Right cardiac atrium (tissue), 5 donors: ENCODE measurements around the gene ATG13. TPM values are rescaled to one million over a fixed set of nuclear protein-coding genes. Genes with fewer than 3 reads are reported as not detected.
A peak's percentile ranks its signal among the peaks of the same experiment; 100 is the strongest.

Source experiments
- ATAC-seq, 2 donors: fragments of 200-7000 bp; cut with Tn5 transposase; one replicate each; pipeline versions ENCODE4 v1.8.0 to v1.9.1; 2020; ENCODE audit warnings: moderate library complexity in 2 of 2, mild to moderate bottlenecking in 1 of 2
- DNase-seq, 3 donors: peaks; one replicate each; pipeline ENCODE4 v3.0.0-alpha.2; 2020
- H3K27ac ChIP-seq: one replicate; pipeline ENCODE4 v1.5.1; 2013; ENCODE audit warnings: mild to moderate bottlenecking, low read length, control low read depth, moderate library complexity
- H3K27me3 ChIP-seq: one replicate; pipeline ENCODE4 v1.6.1; 2013; ENCODE audit not compliant: control insufficient read depth, insufficient read depth
- H3K4me1 ChIP-seq: one replicate; pipeline ENCODE4 v1.6.1; 2013; ENCODE audit warnings: low read length; ENCODE audit not compliant: control insufficient read depth, insufficient read depth
- H3K4me3 ChIP-seq: one replicate; pipeline ENCODE4 v1.5.1; 2013; ENCODE audit warnings: low read length, control low read depth
- H3K9me3 ChIP-seq: one replicate; pipeline ENCODE4 v1.6.1; 2013; ENCODE audit warnings: low read length; ENCODE audit not compliant: control insufficient read depth
- WGBS: extraction: QIAGEN DNeasy Blood & Tissue Kit; methylation state at CpG from one replicate; pipeline ENCODE4 v1.1.7; 2013; 5-methylcytosine and 5-hydroxymethylcytosine counted together
- intact Hi-C, 4 donors: fragments of 100-400 bp; cut with DNase I; formaldehyde crosslinking; loops; one replicate each; pipeline versions ENCODE4 v1.11.0 to v1.14.0; 2022 to 2023
- polyA plus RNA-seq: library from polyadenylated mRNA; stranded (reverse); fragments of 200-250 nt; gene quantifications from one replicate; pipeline ENCODE4 v1.2.3, GENCODE V29; 2013
- total RNA-seq, 4 donors: library from RNA; stranded (reverse); fragmentation: NEBNext Ultra II Directional; extraction: Animal tissue kit (Norgen Biotek cat#: 25700); gene quantifications; one replicate each; pipeline ENCODE4 v1.2.1, GENCODE V29; 2021
- donor health status: healthy with polysubstance abuse.
- donor health status: DM: no; HTN: yes; CAD: no.
- donor health status: DM: no; HTN: no; CAD: no.
- donor health status: DM: no; HTN: yes; CAD: no; lungs with severe emphysema.
- donor health status: DM: yes; HTN: yes; CAD: no.

ATG13 gene
- total and polyA plus RNA-seq, 5 donors, result 38.0 to 66.2 (median 55.1) TPM

DNA sequence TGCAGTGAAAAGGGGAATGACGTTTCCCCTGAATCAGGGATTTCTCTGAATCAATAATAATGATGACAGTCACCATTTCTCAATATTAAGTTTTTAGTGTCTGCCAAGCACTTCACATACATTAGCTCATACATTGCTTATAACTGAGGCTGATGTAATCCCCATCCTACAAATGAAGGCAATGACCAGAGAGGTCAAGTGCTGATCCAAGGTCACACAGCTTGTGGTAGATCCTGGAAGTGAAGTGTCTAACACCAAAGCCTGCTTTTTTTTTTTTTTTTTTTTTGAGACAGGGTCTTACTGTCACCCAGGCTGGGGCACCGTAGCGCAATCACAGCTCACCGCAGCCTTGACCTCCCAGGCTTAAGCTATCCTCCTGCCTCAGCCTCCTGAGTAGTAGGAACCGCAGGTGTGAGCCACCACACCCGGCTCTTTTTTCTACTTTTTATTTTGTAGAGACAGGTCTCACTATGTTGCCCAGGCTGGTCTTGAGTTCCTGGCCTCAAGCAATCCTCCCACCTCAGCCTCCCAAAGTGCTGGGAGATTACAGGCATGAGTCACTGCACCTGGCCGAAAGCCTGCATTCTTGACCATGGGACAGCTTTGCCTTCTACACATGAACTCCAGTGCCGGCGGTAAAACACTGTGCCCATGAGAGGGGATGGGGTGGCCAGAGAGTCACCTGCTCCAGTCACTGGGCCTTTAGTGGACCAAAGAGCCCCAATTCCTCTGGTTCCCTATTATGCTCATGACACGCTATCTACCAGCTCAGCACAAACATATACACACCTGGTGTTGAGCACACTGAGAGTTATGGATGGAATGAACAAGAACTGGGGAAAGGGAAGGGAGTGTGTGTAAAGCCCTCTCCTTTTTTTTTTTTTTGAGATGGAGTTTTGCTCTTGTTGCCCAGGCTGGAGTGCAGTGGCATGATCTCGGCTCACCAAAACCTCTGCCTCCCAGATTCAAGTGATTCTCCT is 65.7 kb downstream of the ATG13 start:
- 91% methylated on average over 11 of the region's 11 CpGs for WGBS
- intact Hi-C loops, result no loop called here
- ATAC-seq (no peak), DNase-seq (peak in 2 of 3 donors; percentile 28 to 67)
- no peak overlapping the region for H3K27ac ChIP-seq
- no peaks in the 10 kb centered on the region for H3K27me3 ChIP-seq
- H3K4me3 ChIP-seq, result no peak overlapping the region
- H3K9me3 ChIP-seq, result no peaks in the 10 kb centered on the region
- H3K4me1 ChIP-seq, result peaks cover 11% of the 10 kb centered on the region

DNA sequence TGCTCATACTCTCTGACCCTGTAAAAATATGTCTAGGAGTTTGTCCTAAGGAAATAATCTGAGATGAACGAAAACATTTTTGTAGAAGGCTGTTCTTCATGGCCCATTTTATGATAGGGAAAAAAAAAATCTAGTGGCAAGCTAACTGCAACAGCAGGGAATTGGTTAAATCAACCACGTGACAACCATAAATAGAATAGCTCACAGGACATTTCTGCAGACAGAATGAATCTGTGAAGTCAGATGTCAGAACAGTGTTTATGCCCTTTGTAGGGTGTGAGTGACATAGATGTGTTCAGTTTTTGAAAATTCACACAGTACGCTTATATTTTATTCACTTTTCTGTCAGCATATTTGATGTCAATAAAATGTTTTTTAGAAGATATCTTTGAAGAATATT is 67.0 kb downstream of the ATG13 start:
- 45% methylated on average over 3 of the region's 3 CpGs for WGBS
- no peaks in the 10 kb centered on the region for H3K27me3 ChIP-seq
- ATAC-seq (peak; percentile 26 to 40), DNase-seq (no peak)
- no peaks in the 10 kb centered on the region for H3K9me3 ChIP-seq
- no peak overlapping the region for H3K4me3 ChIP-seq
- H3K4me1 ChIP-seq, result peaks cover 13% of the 10 kb centered on the region
- intact Hi-C loops, result no loop called here
- H3K27ac ChIP-seq, result no peak overlapping the region

GRCh38 chr11:46686886-46687795 is 69.8 kb downstream of the ATG13 start:
- H3K4me1 ChIP-seq, result peaks cover 13% of the 10 kb centered on the region
- peak overlapping the region; percentile 93 for H3K27ac ChIP-seq
- no peaks in the 10 kb centered on the region for H3K9me3 ChIP-seq
- H3K4me3 ChIP-seq, result no peak overlapping the region
- 43% methylated on average over 15 of the region's 15 CpGs for WGBS
- DNase-seq (peak; percentile 49 to 81 (median 73)), ATAC-seq (peak; percentile 67 to 76)
- H3K27me3 ChIP-seq, result no peaks in the 10 kb centered on the region
- intact Hi-C loops, result no loop called here

- H3K9me3 ChIP-seq, result no peaks in the 10 kb centered on the region
- DNase-seq (no peak), ATAC-seq (no peak)
- intact Hi-C loops, result no loop called here
- H3K4me3 ChIP-seq, result no peak overlapping the region
- H3K27ac ChIP-seq, result no peak overlapping the region
- H3K4me1 ChIP-seq, result peaks cover 13% of the 10 kb centered on the region
- 98% methylated on average over 1 of the region's 1 CpG for WGBS
- no peaks in the 10 kb centered on the region for H3K27me3 ChIP-seq
Observed at GRCh38 chr11:46690702-46691101, 73.3 kb downstream of the ATG13 start.

- WGBS, result 78% methylated on average over 4 of the region's 4 CpGs
- intact Hi-C loops, result no loop called here
- peaks cover 11% of the 10 kb centered on the region for H3K4me1 ChIP-seq
Observed at GRCh38 chr11:46692450-46692849, 75.1 kb downstream of the ATG13 start.

DNA sequence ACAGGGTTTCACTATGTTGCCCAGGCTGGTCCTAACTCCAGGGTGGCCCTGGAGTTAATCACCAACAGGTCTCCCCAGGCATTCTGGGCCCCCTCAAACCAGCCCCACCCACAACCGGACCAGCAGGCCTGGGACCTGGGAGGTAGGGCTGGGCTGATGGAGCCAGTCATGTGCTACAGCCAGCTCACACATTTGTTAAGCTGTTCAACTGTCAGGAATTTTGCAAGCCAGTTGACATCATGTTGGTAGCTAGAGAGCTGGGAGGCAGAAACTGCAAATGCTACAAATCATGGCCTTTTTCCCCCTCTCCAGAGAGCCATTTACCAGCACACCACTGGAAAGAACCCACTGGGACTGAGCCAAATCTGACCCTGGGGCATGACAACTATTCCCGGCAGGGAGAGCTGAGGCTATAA is 76.3 kb downstream of the ATG13 start:
- no peak overlapping the region for H3K4me3 ChIP-seq
- H3K9me3 ChIP-seq, result no peaks in the 10 kb centered on the region
- WGBS, result 52% methylated on average over 2 of the region's 2 CpGs
- peak in 1 of 2 donors; percentile 7 for ATAC-seq
- H3K4me1 ChIP-seq, result peaks cover 13% of the 10 kb centered on the region
- intact Hi-C loops, result no loop called here
- H3K27me3 ChIP-seq, result no peaks in the 10 kb centered on the region
- peak overlapping the region; percentile 51 for H3K27ac ChIP-seq
- peak in 2 of 3 donors; percentile 43 to 60 for DNase-seq

More at GRCh38 chr11:46692450-46692849, 75.1 kb downstream of the ATG13 start:
- Histone ChIP-seq H3K27ac (no peak overlapping the region), H3K27me3 (no peaks in the 10 kb centered on the region), H3K9me3 (no peaks in the 10 kb centered on the region), H3K4me3 (no peak overlapping the region)
- peak in 1 of 3 donors; percentile 10 for DNase-seq
- no peak for ATAC-seq

DNA sequence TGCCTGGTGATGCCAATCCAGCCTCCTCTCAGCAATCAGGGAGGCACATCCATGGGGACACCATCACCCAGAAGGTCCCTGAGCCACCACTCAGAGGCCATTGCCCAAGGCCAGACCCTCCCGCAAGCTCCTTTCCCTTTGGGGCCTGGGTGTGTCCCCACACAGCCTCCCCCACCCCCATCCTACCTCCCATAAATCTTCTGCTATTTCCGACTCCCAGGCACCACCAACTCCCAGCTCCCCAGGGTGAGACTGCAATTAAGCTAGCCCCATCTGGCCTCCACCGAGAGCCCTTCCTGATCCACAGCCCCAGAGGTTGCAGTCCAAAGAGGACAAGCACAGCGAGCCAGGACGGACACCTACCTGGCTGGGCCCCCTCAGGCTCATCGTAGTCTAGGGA is 76.7 kb downstream of the ATG13 start:
- Histone ChIP-seq H3K4me1 (peaks cover 14% of the 10 kb centered on the region), H3K27me3 (no peaks in the 10 kb centered on the region), H3K27ac (peak overlapping the region; percentile 51), H3K9me3 (no peaks in the 10 kb centered on the region), H3K4me3 (no peak overlapping the region)
- WGBS, result 76% methylated on average over 6 of the region's 6 CpGs
- intact Hi-C loops, result no loop called here
- peak in 1 of 3 donors; percentile 43 for DNase-seq
- no peak for ATAC-seq

- Histone ChIP-seq H3K4me1 (peaks cover 16% of the 10 kb centered on the region), H3K9me3 (no peaks in the 10 kb centered on the region), H3K4me3 (no peak overlapping the region), H3K27me3 (no peaks in the 10 kb centered on the region), H3K27ac (peak overlapping the region; percentile 7)
- 76% methylated on average over 7 of the region's 7 CpGs for WGBS
- peak in 1 of 3 donors; percentile 41 for DNase-seq
- intact Hi-C loops, result loop anchor here in 1 of 4 donors (5.0 kb wide), 1 partner anchor 37 kb away; no protein-coding TSS in a partner anchor
- ATAC-seq, result no peak
Observed at GRCh38 chr11:46694607-46695006, 77.3 kb downstream of the ATG13 start.

- Histone ChIP-seq H3K27ac (peak overlapping the region; percentile 8), H3K27me3 (no peaks in the 10 kb centered on the region), H3K4me1 (peaks cover 16% of the 10 kb centered on the region), H3K4me3 (no peak overlapping the region), H3K9me3 (no peaks in the 10 kb centered on the region)
- intact Hi-C loops, result loop anchor here in 1 of 4 donors (5.0 kb wide), 1 partner anchor 38 kb away; no protein-coding TSS in a partner anchor
- WGBS, result 82% methylated on average over 12 of the region's 12 CpGs
- ATAC-seq (no peak), DNase-seq (peak in 1 of 3 donors; percentile 33)
Observed at GRCh38 chr11:46695345-46696211, 78.2 kb downstream of the ATG13 start.

DNA sequence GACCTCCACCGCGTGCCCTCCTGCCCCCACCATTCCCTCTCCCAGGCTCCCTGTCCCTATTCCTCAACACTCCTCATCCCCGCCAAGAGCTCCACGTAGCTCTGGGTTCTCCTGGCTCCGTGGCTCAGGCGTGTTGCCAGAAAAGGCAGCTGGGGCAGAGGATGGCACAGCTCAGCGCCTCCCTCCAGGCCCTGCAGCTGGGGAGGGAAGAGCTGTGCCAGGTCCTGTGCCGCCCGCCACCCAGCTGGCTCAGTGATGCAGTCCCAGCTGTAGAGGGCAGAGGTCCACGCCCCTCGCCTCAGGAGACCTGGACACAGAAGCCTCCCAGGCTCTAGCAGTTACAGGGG is 78.8 kb downstream of the ATG13 start:
- H3K4me1 ChIP-seq, result peaks cover 16% of the 10 kb centered on the region
- WGBS, result 64% methylated on average over 11 of the region's 11 CpGs
- H3K9me3 ChIP-seq, result no peaks in the 10 kb centered on the region
- no peaks in the 10 kb centered on the region for H3K27me3 ChIP-seq
- DNase-seq (peak; percentile 70 to 89 (median 86)), ATAC-seq (peak; percentile 23 to 49)
- H3K27ac ChIP-seq, result peak overlapping the region; percentile 55
- H3K4me3 ChIP-seq, result no peak overlapping the region
- intact Hi-C loops, result loop anchor here in 1 of 4 donors (5.0 kb wide), 1 partner anchor 39 kb away; no protein-coding TSS in a partner anchor
